ENCODE results near the gene MCF2L2. TPM values are rescaled to one million over a fixed set of nuclear protein-coding genes. Genes with fewer than 3 reads are reported as not detected.

MCF2L2 gene
- total RNA-seq, 4 donors from 2014 or later = 0.59 to 4.1 (median 1.7) TPM

- H3K9me3 ChIP-seq = no peaks in the 10 kb centered on the region
- H3K27me3 ChIP-seq = no peaks in the 10 kb centered on the region
- DNase-seq = no peak
- no peak overlapping the region for H3K4me3 ChIP-seq
- TF ChIP-seq CTCF (IDR thresholded peaks at IDR 0.05) = no peak
- no peak for TF ChIP-seq POLR2A (IDR thresholded peaks at IDR 0.05)
- no peaks in the 10 kb centered on the region for H3K4me1 ChIP-seq
- intact Hi-C loops (cut with DNase I; ENCODE audit: low total_unique reads) = no loop called here
- H3K36me3 ChIP-seq = no peaks in the 10 kb centered on the region
- peak overlapping the region; percentile 61 to 77 for H3K27ac ChIP-seq
These were observed 164.2 kb downstream of the MCF2L2 start for GRCh38 chr3:183264268-183264667.

- H3K36me3 ChIP-seq = no peaks in the 10 kb centered on the region
- H3K4me3 ChIP-seq = no peak overlapping the region
- intact Hi-C loops (cut with DNase I; ENCODE audit: low total_unique reads) = no loop called here
- no peak for TF ChIP-seq CTCF (IDR thresholded peaks at IDR 0.05)
- TF ChIP-seq POLR2A (IDR thresholded peaks at IDR 0.05) = no peak
- no peak for DNase-seq
- no peaks in the 10 kb centered on the region for H3K9me3 ChIP-seq
- no peak overlapping the region for H3K27ac ChIP-seq
- no peaks in the 10 kb centered on the region for H3K27me3 ChIP-seq
- no peaks in the 10 kb centered on the region for H3K4me1 ChIP-seq
These were observed 165.5 kb downstream of the MCF2L2 start for GRCh38 chr3:183262875-183263378.

GRCh38 chr3:183261151-183261724, 167.2 kb downstream of the MCF2L2 start:
- intact Hi-C loops (cut with DNase I; ENCODE audit: low total_unique reads) = no loop called here
- Histone ChIP-seq H3K27me3 (no peaks in the 10 kb centered on the region), H3K4me3 (no peak overlapping the region), H3K9me3 (no peaks in the 10 kb centered on the region), H3K36me3 (no peaks in the 10 kb centered on the region), H3K27ac (no peak overlapping the region), H3K4me1 (no peaks in the 10 kb centered on the region)
- DNase-seq = no peak
- no peak for TF ChIP-seq POLR2A (IDR thresholded peaks at IDR 0.05)
- TF ChIP-seq CTCF (IDR thresholded peaks at IDR 0.05) = no peak

- TF ChIP-seq CTCF (IDR thresholded peaks at IDR 0.05) = no peak
- TF ChIP-seq POLR2A (IDR thresholded peaks at IDR 0.05) = no peak
- no peak overlapping the region for H3K4me3 ChIP-seq
- H3K27ac ChIP-seq = no peak overlapping the region
- H3K9me3 ChIP-seq = no peaks in the 10 kb centered on the region
- intact Hi-C loops (cut with DNase I; ENCODE audit: low total_unique reads) = no loop called here
- no peaks in the 10 kb centered on the region for H3K36me3 ChIP-seq
- no peak for DNase-seq
- H3K27me3 ChIP-seq = no peaks in the 10 kb centered on the region
- no peaks in the 10 kb centered on the region for H3K4me1 ChIP-seq
These were observed 168.1 kb downstream of the MCF2L2 start for GRCh38 chr3:183260167-183260904.

GRCh38 chr3:183259621-183260020, 168.8 kb downstream of the MCF2L2 start:
- Histone ChIP-seq H3K4me1 (no peaks in the 10 kb centered on the region), H3K27me3 (no peaks in the 10 kb centered on the region), H3K4me3 (no peak overlapping the region), H3K27ac (no peak overlapping the region), H3K36me3 (no peaks in the 10 kb centered on the region), H3K9me3 (no peaks in the 10 kb centered on the region)
- intact Hi-C loops (cut with DNase I; ENCODE audit: low total_unique reads) = no loop called here
- no peak for DNase-seq
- no peak for TF ChIP-seq CTCF (IDR thresholded peaks at IDR 0.05)
- TF ChIP-seq POLR2A (IDR thresholded peaks at IDR 0.05) = no peak

Data from uterus (tissue), 4 donors.